Smooth muscle cell of the coronary artery (primary cell): ENCODE measurements around the gene AOC3. TPM values are rescaled to one million over a fixed set of nuclear protein-coding genes. Genes with fewer than 3 reads are reported as not detected.

Experiments
- total RNA-seq: library from RNA; depleted of rRNA; stranded (reverse); fragments of >200 nt; gene quantifications from 2 replicates; pipeline ENCODE4 v1.2.3, GENCODE V29; 2014; ENCODE audit warnings: low replicate concordance

AOC3 gene
- total RNA-seq = 0.23 and 0.94 TPM in 2 replicates

DNA sequence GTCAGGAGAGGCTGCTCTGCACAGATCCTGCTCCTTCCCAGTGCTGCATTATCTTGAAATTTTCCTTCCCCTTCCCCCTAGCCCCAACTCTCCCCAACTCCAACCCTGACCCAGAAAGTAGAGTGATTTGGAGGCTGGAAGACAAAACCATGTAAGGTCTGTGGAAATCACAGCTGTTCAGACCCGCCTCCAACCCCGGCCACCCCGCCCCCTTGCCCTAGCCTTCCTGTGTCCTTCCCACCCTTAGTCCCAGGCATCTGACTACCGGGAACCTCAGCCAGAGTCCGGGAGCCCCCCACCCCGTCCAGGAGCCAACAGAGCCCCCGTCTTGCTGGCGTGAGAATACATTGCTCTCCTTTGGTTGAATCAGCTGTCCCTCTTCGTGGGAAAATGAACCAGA, at the start of gene AOC3:
TSS of gene AOC3 (plus strand) at position 246 of the 400 bp plus-strand sequence. CDS start at position 391, 145 bp downstream.

GRCh38 chr17:42832934-42833766, 17.8 kb upstream of the AOC3 start, which contains the start of gene PSME3:
Gene PSME3, plus strand, starts transcription at chr17:42833397. Its CDS starts 235 bp downstream, at chr17:42833632.

GRCh38 chr17:42844271-42844670, 6.7 kb upstream of the AOC3 start, which contains the start of gene AOC2:
Gene AOC2, plus strand, starts transcription at chr17:42844580. Its CDS starts 47 bp downstream, at chr17:42844627.

DNA sequence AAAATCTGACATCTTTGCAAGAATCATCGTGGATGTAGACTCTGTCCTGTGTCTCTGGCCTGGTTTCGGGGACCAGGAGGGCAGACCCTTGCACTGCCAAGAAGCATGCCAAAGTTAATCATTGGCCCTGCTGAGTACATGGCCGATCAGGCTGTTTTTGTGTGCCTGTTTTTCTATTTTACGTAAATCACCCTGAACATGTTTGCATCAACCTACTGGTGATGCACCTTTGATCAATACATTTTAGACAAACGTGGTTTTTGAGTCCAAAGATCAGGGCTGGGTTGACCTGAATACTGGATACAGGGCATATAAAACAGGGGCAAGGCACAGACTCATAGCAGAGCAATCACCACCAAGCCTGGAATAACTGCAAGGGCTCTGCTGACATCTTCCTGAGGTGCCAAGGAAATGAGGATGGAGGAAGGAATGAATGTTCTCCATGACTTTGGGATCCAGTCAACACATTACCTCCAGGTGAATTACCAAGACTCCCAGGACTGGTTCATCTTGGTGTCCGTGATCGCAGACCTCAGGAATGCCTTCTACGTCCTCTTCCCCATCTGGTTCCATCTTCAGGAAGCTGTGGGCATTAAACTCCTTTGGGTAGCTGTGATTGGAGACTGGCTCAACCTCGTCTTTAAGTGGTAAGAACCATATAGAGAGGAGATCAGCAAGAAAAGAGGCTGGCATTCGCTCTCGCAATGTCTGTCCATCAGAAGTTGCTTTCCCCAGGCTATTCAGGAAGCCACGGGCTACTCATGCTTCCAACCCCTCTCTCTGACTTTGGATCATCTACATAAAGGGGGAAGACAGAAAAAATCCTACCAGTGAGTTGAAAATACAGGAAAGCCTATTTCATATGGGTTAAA, 49.7 kb downstream of the AOC3 start, which contains the start of gene G6PC1:
TSS of gene G6PC1 (plus strand) at position 340 of the 872 bp plus-strand sequence. CDS start at position 418, 78 bp downstream.

Other genes starting within 250 kb of the AOC3 start
- gene RETREG3, start 241.8 kb upstream of the AOC3 start, total RNA-seq = 56.1 and 95.8 TPM in 2 replicates
- gene TUBG1, start 241.5 kb upstream of the AOC3 start, total RNA-seq = 21.9 and 23.5 TPM in 2 replicates
- gene TUBG2, start 191.9 kb upstream of the AOC3 start, total RNA-seq = 5.4 and 6.8 TPM in 2 replicates
- gene PLEKHH3, start 174.2 kb upstream of the AOC3 start, total RNA-seq = 9.1 and 10.9 TPM in 2 replicates
- gene CCR10, start 169.4 kb upstream of the AOC3 start, total RNA-seq = 1.3 and 4.3 TPM in 2 replicates
- gene CNTNAP1, start 168.7 kb upstream of the AOC3 start, total RNA-seq = 24.3 and 26.6 TPM in 2 replicates
- 6.7 and 31.2 TPM in 2 replicates for gene EZH1, start 106.2 kb upstream of the AOC3 start, total RNA-seq
- gene RAMP2, start 90.0 kb upstream of the AOC3 start, total RNA-seq = 0.30 TPM in 1 of 2 replicates, not detected in the other
- 53.2 and 64.7 TPM in 2 replicates for gene VPS25, start 77.8 kb upstream of the AOC3 start, total RNA-seq
- 0.12 and 1.6 TPM in 2 replicates for gene WNK4, start 70.6 kb upstream of the AOC3 start, total RNA-seq
- gene COA3, start 52.5 kb upstream of the AOC3 start, total RNA-seq = 61.5 and 63.4 TPM in 2 replicates
- 0.30 TPM in 1 of 2 replicates, not detected in the other for gene CNTD1, start 52.3 kb upstream of the AOC3 start, total RNA-seq
- gene BECN1, start 26.9 kb upstream of the AOC3 start, total RNA-seq = 150 and 195 TPM in 2 replicates
- gene PSME3, start 17.8 kb upstream of the AOC3 start, total RNA-seq = 32.3 and 68.3 TPM in 2 replicates
- gene AOC2, start 6.6 kb upstream of the AOC3 start, total RNA-seq = 0.23 and 0.30 TPM in 2 replicates
- not detected in 2 replicates for gene G6PC1, start 49.6 kb downstream of the AOC3 start, total RNA-seq
- gene AARSD1, start 113.3 kb downstream of the AOC3 start, total RNA-seq = 30.8 and 33.9 TPM in 2 replicates
- 1.1 TPM in 1 of 2 replicates, not detected in the other for gene PTGES3L, start 128.9 kb downstream of the AOC3 start, total RNA-seq
- 10.7 and 12.1 TPM in 2 replicates for gene RUNDC1, start 129.4 kb downstream of the AOC3 start, total RNA-seq
- 1,818 and 2,251 TPM in 2 replicates for gene RPL27, start 147.2 kb downstream of the AOC3 start, total RNA-seq
- 17.7 and 20.4 TPM in 2 replicates for gene IFI35, start 155.6 kb downstream of the AOC3 start, total RNA-seq
- gene VAT1, start 171.2 kb downstream of the AOC3 start, total RNA-seq = 139 and 934 TPM in 2 replicates
- gene RND2, start 174.0 kb downstream of the AOC3 start, total RNA-seq = 0.53 and 0.82 TPM in 2 replicates